ENCODE data around the gene QSOX1.
A peak's percentile ranks its signal among the peaks of the same experiment; 100 is the strongest.

DNA sequence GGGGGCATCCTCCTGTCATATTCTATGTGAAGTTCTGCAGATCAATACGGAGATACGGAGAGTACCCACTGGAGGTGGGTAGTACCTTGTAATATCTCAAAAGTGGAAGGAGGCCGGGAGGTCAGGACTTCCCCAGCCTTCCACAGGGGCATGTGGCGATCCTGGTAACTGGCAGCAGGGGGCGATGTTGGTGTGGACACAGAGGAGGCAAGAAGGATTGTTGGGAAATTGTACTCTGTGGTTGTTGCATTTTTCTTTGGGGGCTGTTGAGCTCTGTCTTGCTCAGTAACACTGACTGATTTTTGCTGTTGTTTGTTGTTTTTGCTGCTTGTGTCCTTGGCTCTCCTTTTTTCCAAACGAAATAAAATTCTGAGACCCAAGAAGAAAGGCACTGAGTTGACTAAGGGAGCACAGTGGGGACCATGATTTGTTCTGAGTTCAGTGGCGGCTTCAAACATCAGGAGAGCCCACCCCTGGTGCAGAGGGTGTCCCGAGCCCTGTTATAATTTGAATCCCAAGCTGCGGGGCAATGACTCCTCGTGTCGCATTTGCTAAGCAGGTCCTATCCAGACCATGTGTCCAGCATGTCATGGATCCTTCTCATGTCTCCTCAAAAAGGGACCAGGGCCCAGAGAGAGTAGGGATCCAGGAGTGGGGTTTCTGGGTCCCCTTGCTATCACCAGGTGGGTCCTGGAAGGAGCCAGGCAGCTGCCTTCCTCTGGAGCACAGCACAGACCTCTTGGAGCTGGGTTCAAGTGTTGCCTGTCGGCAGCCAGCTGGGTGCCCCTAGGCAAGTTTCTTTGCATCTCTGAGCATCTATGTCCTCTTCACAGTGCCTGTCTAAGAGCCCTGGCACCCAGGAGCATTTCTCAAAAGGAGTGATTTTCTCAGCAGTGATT is 98.2 kb downstream of the QSOX1 start:
- TF ChIP-seq RNF2 (IDR thresholded peaks at IDR 0.05) (no peak), CTCF (IDR thresholded peaks at IDR 0.05 in 2 of 3, conservative IDR thresholded peaks at IDR 0.05 in 1 of 3; ENCODE audit: insufficient read depth in 2 of 3, low read depth in 1 of 3, low read length in 3 of 3) (peak; percentile 96 to 99 (median 98)), ESRRA (IDR thresholded peaks at IDR 0.05; ENCODE audit: borderline replicate concordance, low read depth) (0 out of 2 replicates have a peak, but pooled peaks have one; percentile 27), ZNF77 (CRISPR knock-in tag; IDR thresholded peaks at IDR 0.05) (no peak), YY1 (IDR thresholded peaks at IDR 0.05; ENCODE audit: borderline replicate concordance in 1 of 3, control insufficient read depth in 1 of 3, extremely low read depth in 1 of 3, insufficient read depth in 3 of 3, insufficient read length in 1 of 3, insufficient replicate concordance in 2 of 3, low read depth in 1 of 3, low read length in 2 of 3) (peak in 1 of 3 experiments; percentile 9), HIVEP1 (CRISPR knock-in tag; IDR thresholded peaks at IDR 0.05) (no peak), SMC3 (conservative IDR thresholded peaks at IDR 0.05; ENCODE audit: insufficient read depth, low read depth, low read length) (peak; percentile 96), TCF7L2 (IDR thresholded peaks at IDR 0.05; ENCODE audit: low read depth, low read length) (no peak), ZNF445 (CRISPR knock-in tag; IDR thresholded peaks at IDR 0.05; ENCODE audit: low read depth) (no peak), USF1 (CRISPR knock-in tag; IDR thresholded peaks at IDR 0.05) (no peak)
- TF ChIP-seq, protein P1, sequence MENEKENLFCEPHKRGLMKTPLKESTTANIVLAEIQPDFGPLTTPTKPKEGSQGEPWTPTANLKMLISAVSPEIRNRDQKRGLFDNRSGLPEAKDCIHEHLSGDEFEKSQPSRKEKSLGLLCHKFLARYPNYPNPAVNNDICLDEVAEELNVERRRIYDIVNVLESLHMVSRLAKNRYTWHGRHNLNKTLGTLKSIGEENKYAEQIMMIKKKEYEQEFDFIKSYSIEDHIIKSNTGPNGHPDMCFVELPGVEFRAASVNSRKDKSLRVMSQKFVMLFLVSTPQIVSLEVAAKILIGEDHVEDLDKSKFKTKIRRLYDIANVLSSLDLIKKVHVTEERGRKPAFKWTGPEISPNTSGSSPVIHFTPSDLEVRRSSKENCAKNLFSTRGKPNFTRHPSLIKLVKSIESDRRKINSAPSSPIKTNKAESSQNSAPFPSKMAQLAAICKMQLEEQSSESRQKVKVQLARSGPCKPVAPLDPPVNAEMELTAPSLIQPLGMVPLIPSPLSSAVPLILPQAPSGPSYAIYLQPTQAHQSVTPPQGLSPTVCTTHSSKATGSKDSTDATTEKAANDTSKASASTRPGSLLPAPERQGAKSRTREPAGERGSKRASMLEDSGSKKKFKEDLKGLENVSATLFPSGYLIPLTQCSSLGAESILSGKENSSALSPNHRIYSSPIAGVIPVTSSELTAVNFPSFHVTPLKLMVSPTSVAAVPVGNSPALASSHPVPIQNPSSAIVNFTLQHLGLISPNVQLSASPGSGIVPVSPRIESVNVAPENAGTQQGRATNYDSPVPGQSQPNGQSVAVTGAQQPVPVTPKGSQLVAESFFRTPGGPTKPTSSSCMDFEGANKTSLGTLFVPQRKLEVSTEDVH (IDR thresholded peaks at IDR 0.05; ENCODE audit: low read depth, partially characterized antibody) = no peak
- TF ChIP-seq, protein P2, sequence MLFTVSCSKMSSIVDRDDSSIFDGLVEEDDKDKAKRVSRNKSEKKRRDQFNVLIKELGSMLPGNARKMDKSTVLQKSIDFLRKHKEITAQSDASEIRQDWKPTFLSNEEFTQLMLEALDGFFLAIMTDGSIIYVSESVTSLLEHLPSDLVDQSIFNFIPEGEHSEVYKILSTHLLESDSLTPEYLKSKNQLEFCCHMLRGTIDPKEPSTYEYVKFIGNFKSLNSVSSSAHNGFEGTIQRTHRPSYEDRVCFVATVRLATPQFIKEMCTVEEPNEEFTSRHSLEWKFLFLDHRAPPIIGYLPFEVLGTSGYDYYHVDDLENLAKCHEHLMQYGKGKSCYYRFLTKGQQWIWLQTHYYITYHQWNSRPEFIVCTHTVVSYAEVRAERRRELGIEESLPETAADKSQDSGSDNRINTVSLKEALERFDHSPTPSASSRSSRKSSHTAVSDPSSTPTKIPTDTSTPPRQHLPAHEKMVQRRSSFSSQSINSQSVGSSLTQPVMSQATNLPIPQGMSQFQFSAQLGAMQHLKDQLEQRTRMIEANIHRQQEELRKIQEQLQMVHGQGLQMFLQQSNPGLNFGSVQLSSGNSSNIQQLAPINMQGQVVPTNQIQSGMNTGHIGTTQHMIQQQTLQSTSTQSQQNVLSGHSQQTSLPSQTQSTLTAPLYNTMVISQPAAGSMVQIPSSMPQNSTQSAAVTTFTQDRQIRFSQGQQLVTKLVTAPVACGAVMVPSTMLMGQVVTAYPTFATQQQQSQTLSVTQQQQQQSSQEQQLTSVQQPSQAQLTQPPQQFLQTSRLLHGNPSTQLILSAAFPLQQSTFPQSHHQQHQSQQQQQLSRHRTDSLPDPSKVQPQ (CRISPR knock-in tag; IDR thresholded peaks at IDR 0.05; ENCODE audit: borderline replicate concordance) = no peak

Measured in K562 (cell line).